SHP77 (cell line): ENCODE measurements around the gene PBX4.

ENCODE experiments used
- DNase-seq, 2 experiments: peaks; one replicate each; lab custom pipeline; 2025; lab: John Stamatoyannopoulos, UW

PBX4 gene

GRCh38 chr19:19540064-19540714 is 78.3 kb downstream of the PBX4 start:
- DNase-seq = no peak

- no peak for DNase-seq
Observed at GRCh38 chr19:19539698-19540063, 78.8 kb downstream of the PBX4 start.

GRCh38 chr19:19538785-19539166 is 79.7 kb downstream of the PBX4 start:
- DNase-seq = no peak

- no peak for DNase-seq
Observed at GRCh38 chr19:19538061-19538784, 80.3 kb downstream of the PBX4 start, which contains the start of gene CILP2. CILP2 (plus strand) TSS chr19:19538265; CDS start chr19:19538350, 85 bp downstream.

GRCh38 chr19:19537075-19538048 is 81.1 kb downstream of the PBX4 start:
- DNase-seq = no peak

GRCh38 chr19:19535311-19536191 is 82.9 kb downstream of the PBX4 start:
- no peak for DNase-seq

- no peak for DNase-seq
Observed at GRCh38 chr19:19534556-19535265, 83.8 kb downstream of the PBX4 start.

- no peak for DNase-seq
Observed at GRCh38 chr19:19533841-19534240, 84.6 kb downstream of the PBX4 start.

- DNase-seq = no peak
Observed at GRCh38 chr19:19532806-19533701, 85.4 kb downstream of the PBX4 start.

GRCh38 chr19:19531951-19532805 is 86.3 kb downstream of the PBX4 start:
- DNase-seq = peak; percentile 31 to 51

GRCh38 chr19:19530889-19531288 is 87.6 kb downstream of the PBX4 start:
- DNase-seq = no peak

- DNase-seq = no peak
Observed at GRCh38 chr19:19530423-19530804, 88.1 kb downstream of the PBX4 start.

GRCh38 chr19:19529783-19530422 is 88.6 kb downstream of the PBX4 start:
- no peak for DNase-seq

GRCh38 chr19:19528721-19529490 is 89.6 kb downstream of the PBX4 start, which contains the start of gene YJEFN3:
YJEFN3 (plus strand) TSS chr19:19528911; CDS start chr19:19528933, 22 bp downstream.
- no peak for DNase-seq

GRCh38 chr19:19527674-19528625 is 90.5 kb downstream of the PBX4 start:
- no peak for DNase-seq

GRCh38 chr19:19527371-19527656 is 91.2 kb downstream of the PBX4 start:
- no peak for DNase-seq
